Epithelial cell of proximal tubule (primary cell): ENCODE results near the gene MAP3K8. TPM values are rescaled to one million over a fixed set of nuclear protein-coding genes. Genes with fewer than 3 reads are reported as not detected.
"Not testable (repeated sequence)": the region's sequence is repeated elsewhere in the genome, so short reads cannot be mapped to it uniquely, and the experiment has no call there.

Experiments used
- DNase-seq: peaks from one replicate; pipeline ENCODE4 v3.0.0-alpha.2; 2011; ENCODE audit warnings: low read depth
- H3K4me3 ChIP-seq: 2 replicates; pipeline ENCODE4 v1.5.1; 2011; ENCODE audit warnings: low read depth, mild to moderate bottlenecking, low read length
- CTCF ChIP-seq: conservative IDR thresholded peaks from 2 replicates; pipeline ENCODE4 v1.5.1; 2012; ENCODE audit warnings: low read depth, mild to moderate bottlenecking, low read length
- total RNA-seq: library from RNA; depleted of rRNA; stranded (reverse); fragments of >200 nt; gene quantifications from 2 replicates; pipeline ENCODE4 v1.2.3, GENCODE V29; 2015

The MAP3K8 gene
- total RNA-seq, 1 donor from 2014 or later = 4.2 TPM

GRCh38 chr10:30431435-30431911 is 2.5 kb upstream of the MAP3K8 start:
- DNase-seq = no peak
- TF ChIP-seq CTCF = no peak
- H3K4me3 ChIP-seq = no peak overlapping the region

- DNase-seq = no peak
- TF ChIP-seq CTCF = no peak
- peak overlapping the region; percentile 89 for H3K4me3 ChIP-seq
Measured at GRCh38 chr10:30432622-30433305, 1.2 kb upstream of the MAP3K8 start.

- no peak for TF ChIP-seq CTCF
- H3K4me3 ChIP-seq = peak overlapping the region; percentile 89
- no peak for DNase-seq
Measured at GRCh38 chr10:30433306-30433729, 666 bp upstream of the MAP3K8 start.

GRCh38 chr10:30434273-30435072 is 489 bp downstream of the MAP3K8 start:
- DNase-seq = peak; percentile 50
- H3K4me3 ChIP-seq = peak overlapping the region; percentile 89
- no peak for TF ChIP-seq CTCF

GRCh38 chr10:30435073-30435422 is 1.1 kb downstream of the MAP3K8 start:
- TF ChIP-seq CTCF = no peak
- DNase-seq = no peak
- peak overlapping the region; percentile 89 for H3K4me3 ChIP-seq

- H3K4me3 ChIP-seq = peak overlapping the region; percentile 89
- DNase-seq = not testable (repeated sequence)
Measured at GRCh38 chr10:30435499-30436167, 1.6 kb downstream of the MAP3K8 start.

GRCh38 chr10:30436191-30436611 is 2.2 kb downstream of the MAP3K8 start:
- no peak for DNase-seq
- peak overlapping the region; percentile 89 for H3K4me3 ChIP-seq
- TF ChIP-seq CTCF = no peak
